OCI-LY3 (cell line): ENCODE data around the gene PODXL.

Experiments
- H2AFZ ChIP-seq: fragments of 200-600, 300-600 bp; shearing (Covaris generic); 2 replicates; pipeline ENCODE4 v1.6.0; 2014; ENCODE audit warnings: antibody characterized with exemption, low read depth, low read length
- H3K27ac ChIP-seq: fragments of 200-600, 300-600 bp; sonication (generic); 2 replicates; pipeline ENCODE4 v1.5.1; 2014; ENCODE audit warnings: mild to moderate bottlenecking, low read length, moderate library complexity, mixed read lengths
- H3K27me3 ChIP-seq: fragments of 200-600, 300-600 bp; sonication (generic); 2 replicates; pipeline ENCODE4 v1.6.1; 2014; ENCODE audit warnings: low read depth, low read length, mixed read lengths
- H3K36me3 ChIP-seq: fragments of 200-600, 300-600 bp; sonication (generic); replicated peaks from 2 replicates; pipeline ENCODE3; 2014; ENCODE audit warnings: low read depth, low read length, mixed read lengths
- H3K4me1 ChIP-seq: fragments of 300-600, 200-600 bp; sonication (generic); 2 replicates; pipeline ENCODE4 v1.6.1; 2014; ENCODE audit warnings: low read length, mixed read lengths
- H3K4me2 ChIP-seq: fragments of 200-600, 300-600 bp; sonication (generic); 2 replicates; pipeline ENCODE4 v1.6.1; 2014; ENCODE audit warnings: low read length, mixed read lengths
- H3K4me3 ChIP-seq: fragments of 300-600, 200-600 bp; sonication (generic); 2 replicates; pipeline ENCODE4 v1.5.1; 2014; ENCODE audit warnings: antibody characterized with exemption, mild to moderate bottlenecking, low read length, moderate library complexity
- H3K79me2 ChIP-seq: fragments of 300-600, 200-600 bp; shearing (Covaris generic); 2 replicates; pipeline ENCODE4 v1.6.1; 2014; ENCODE audit warnings: mild to moderate bottlenecking, low read length, mixed read lengths
- H3K9ac ChIP-seq: fragments of 300-600, 200-600 bp; shearing (Covaris generic); 2 replicates; pipeline ENCODE4 v1.6.0; 2014; ENCODE audit warnings: mild to moderate bottlenecking, low read length, moderate library complexity
- H3K9me3 ChIP-seq: fragments of 200-600, 300-600 bp; shearing (Covaris generic); 2 replicates; pipeline ENCODE4 v1.6.1; 2014; ENCODE audit warnings: low read length, mixed read lengths; ENCODE audit not compliant: insufficient read depth
- H4K20me1 ChIP-seq: fragments of 200-600, 300-600 bp; sonication (generic); 2 replicates; pipeline ENCODE4 v1.6.1; 2016; ENCODE audit warnings: low read length, mixed read lengths; ENCODE audit not compliant: insufficient read depth
- CTCF ChIP-seq: fragments of 200-600, 300-600 bp; sonication (generic); IDR thresholded peaks from 2 replicates; pipeline ENCODE4 v1.5.1; 2014; ENCODE audit warnings: antibody characterized with exemption, low read length, low read depth
- EZH2phosphoT487 ChIP-seq: fragments of 200-600 bp; shearing (Covaris generic); IDR thresholded peaks from 2 replicates; pipeline ENCODE4 v1.6.1; 2018; ENCODE audit warnings: antibody characterized with exemption, mixed run types, low read depth

The PODXL gene

GRCh38 chr7:131553931-131554330 is 2.5 kb downstream of the PODXL start:
- Histone ChIP-seq H3K36me3 (no peaks in the 10 kb centered on the region), H3K27ac (no peak overlapping the region), H3K79me2 (no peaks in the 10 kb centered on the region), H2AFZ (no peak overlapping the region), H3K4me2 (no peak overlapping the region), H3K4me1 (peaks cover 11% of the 10 kb centered on the region), H3K4me3 (no peak overlapping the region), H3K27me3 (peaks cover 37% of the 10 kb centered on the region), H4K20me1 (peaks cover 6% of the 10 kb centered on the region; the same call in 1 of the 2 replicates), H3K9ac (no peak overlapping the region), H3K9me3 (no peaks in the 10 kb centered on the region)
- TF ChIP-seq EZH2phosphoT487 (no peak), CTCF (no peak)

GRCh38 chr7:131552053-131552452 is 4.4 kb downstream of the PODXL start:
- TF ChIP-seq EZH2phosphoT487 = no peak
- TF ChIP-seq CTCF = no peak
- Histone ChIP-seq H3K4me2 (no peak overlapping the region), H3K9ac (no peak overlapping the region), H3K36me3 (no peaks in the 10 kb centered on the region), H3K79me2 (no peaks in the 10 kb centered on the region), H4K20me1 (peaks cover 6% of the 10 kb centered on the region; the same call in 1 of the 2 replicates), H3K27me3 (peaks cover 23% of the 10 kb centered on the region), H3K9me3 (no peaks in the 10 kb centered on the region), H3K27ac (no peak overlapping the region), H3K4me3 (no peak overlapping the region), H3K4me1 (peaks cover 8% of the 10 kb centered on the region), H2AFZ (no peak overlapping the region)

- Histone ChIP-seq H3K36me3 (no peaks in the 10 kb centered on the region), H3K27me3 (peaks cover 16% of the 10 kb centered on the region), H3K4me1 (peaks cover 9% of the 10 kb centered on the region; the same call in 1 of the 2 replicates), H2AFZ (no peak overlapping the region), H3K9ac (no peak overlapping the region), H3K4me3 (no peak overlapping the region), H3K4me2 (no peak overlapping the region), H3K79me2 (no peaks in the 10 kb centered on the region), H4K20me1 (peaks cover 6% of the 10 kb centered on the region; the same call in 1 of the 2 replicates), H3K27ac (no peak overlapping the region), H3K9me3 (no peaks in the 10 kb centered on the region)
- no peak for TF ChIP-seq CTCF
- no peak for TF ChIP-seq EZH2phosphoT487
Measured at GRCh38 chr7:131550846-131551245, 5.6 kb downstream of the PODXL start.

- no peak for TF ChIP-seq EZH2phosphoT487
- TF ChIP-seq CTCF = no peak
- no peaks in the 10 kb centered on the region for H3K9me3 ChIP-seq
- no peak overlapping the region for H3K27ac ChIP-seq
- no peak overlapping the region for H2AFZ ChIP-seq
- H3K36me3 ChIP-seq = no peaks in the 10 kb centered on the region
- H3K4me2 ChIP-seq = no peak overlapping the region
- no peaks in the 10 kb centered on the region for H3K79me2 ChIP-seq
- H3K9ac ChIP-seq = no peak overlapping the region
- no peak overlapping the region for H3K4me3 ChIP-seq
- H3K27me3 ChIP-seq = no peaks in the 10 kb centered on the region
- H3K4me1 ChIP-seq = peaks cover 8% of the 10 kb centered on the region; the same call in 1 of the 2 replicates
- no peaks in the 10 kb centered on the region for H4K20me1 ChIP-seq
Measured at GRCh38 chr7:131548371-131548770, 8.1 kb downstream of the PODXL start.
